ENCODE measurements around the gene MRPS25.

Gene MRPS25

GRCh38 chr3:15066467-15066866 is 1.4 kb upstream of the MRPS25 start:
- peaks cover 14% of the 10 kb centered on the region for H3K36me3 ChIP-seq
- no peak overlapping the region for H3K27ac ChIP-seq
- TF ChIP-seq CTCF (IDR thresholded peaks at IDR 0.05): no peak
- H3K4me3 ChIP-seq (ENCODE audit: low read depth in 1 of 2, low read length in 1 of 2): no peak overlapping the region
- peaks cover 15 to 20% of the 10 kb centered on the region in 2 experiments for H3K4me1 ChIP-seq (ENCODE audit: control insufficient read depth in 1 of 2, insufficient read depth in 1 of 2, low read depth in 1 of 2, low read length in 1 of 2)
- H3K9me3 ChIP-seq: no peaks in the 10 kb centered on the region
- H3K27me3 ChIP-seq: no peaks in the 10 kb centered on the region

GRCh38 chr3:15065550-15066007 is 464 bp upstream of the MRPS25 start:
- H3K27me3 ChIP-seq: no peaks in the 10 kb centered on the region
- TF ChIP-seq CTCF (IDR thresholded peaks at IDR 0.05): no peak
- H3K9me3 ChIP-seq: no peaks in the 10 kb centered on the region
- H3K4me1 ChIP-seq (ENCODE audit: control insufficient read depth in 1 of 2, insufficient read depth in 1 of 2, low read depth in 1 of 2, low read length in 1 of 2): peaks cover 15 to 20% of the 10 kb centered on the region in 2 experiments
- peaks cover 6% of the 10 kb centered on the region for H3K36me3 ChIP-seq
- H3K27ac ChIP-seq: no peak overlapping the region
- H3K4me3 ChIP-seq (ENCODE audit: low read depth in 1 of 2, low read length in 1 of 2): peak overlapping the region; percentile 75 to 85

GRCh38 chr3:15064299-15064834 is 748 bp downstream of the MRPS25 start:
- no peaks in the 10 kb centered on the region for H3K9me3 ChIP-seq
- H3K4me1 ChIP-seq (ENCODE audit: control insufficient read depth in 1 of 2, insufficient read depth in 1 of 2, low read depth in 1 of 2, low read length in 1 of 2): peaks cover 15 to 20% of the 10 kb centered on the region in 2 experiments
- no peak overlapping the region for H3K27ac ChIP-seq
- H3K4me3 ChIP-seq (ENCODE audit: low read depth in 1 of 2, low read length in 1 of 2): peak overlapping the region; percentile 75 to 85
- no peaks in the 10 kb centered on the region for H3K36me3 ChIP-seq
- no peaks in the 10 kb centered on the region for H3K27me3 ChIP-seq
- TF ChIP-seq CTCF (IDR thresholded peaks at IDR 0.05): no peak

GRCh38 chr3:15063656-15064286 is 1.3 kb downstream of the MRPS25 start:
- Histone ChIP-seq H3K27ac (no peak overlapping the region), H3K9me3 (no peaks in the 10 kb centered on the region), H3K27me3 (no peaks in the 10 kb centered on the region), H3K36me3 (no peaks in the 10 kb centered on the region), H3K4me1 (ENCODE audit: control insufficient read depth in 1 of 2, insufficient read depth in 1 of 2, low read depth in 1 of 2, low read length in 1 of 2) (peaks cover 15 to 20% of the 10 kb centered on the region in 2 experiments), H3K4me3 (ENCODE audit: low read depth in 1 of 2, low read length in 1 of 2) (peak overlapping the region in 1 of 2 experiments; percentile 75)
- no peak for TF ChIP-seq CTCF (IDR thresholded peaks at IDR 0.05)

- no peak for TF ChIP-seq CTCF (IDR thresholded peaks at IDR 0.05)
Observed at GRCh38 chr3:15063238-15063637, 1.9 kb downstream of the MRPS25 start.

More at GRCh38 chr3:15063238-15063637, 1.9 kb downstream of the MRPS25 start:
- no peak overlapping the region for H3K4me3 ChIP-seq (ENCODE audit: low read depth in 1 of 2, low read length in 1 of 2)
- H3K27me3 ChIP-seq: no peaks in the 10 kb centered on the region
- H3K4me1 ChIP-seq (ENCODE audit: control insufficient read depth in 1 of 2, insufficient read depth in 1 of 2, low read depth in 1 of 2, low read length in 1 of 2): peaks cover 15 to 20% of the 10 kb centered on the region in 2 experiments
- no peaks in the 10 kb centered on the region for H3K9me3 ChIP-seq
- H3K36me3 ChIP-seq: no peaks in the 10 kb centered on the region
- H3K27ac ChIP-seq: no peak overlapping the region

All from neutrophil (primary cell).